Stimulated activated CD4-positive, alpha-beta T cell treated with anti-CD3 and anti-CD28 coated beads, Interleukin-12 subunit alpha, Interleukin-12 subunit beta, amount 100 ng/mL, for 48 hours (primary cell): ENCODE data around the gene CDK10.

ENCODE experiments used
- DNase-seq, 3 donors: peaks; one replicate each; pipeline ENCODE4 v3.0.0-alpha.2; 2020; ENCODE audit warnings: low read depth in 2 of 3, low spot score in 1 of 3

CDK10 gene

DNA sequence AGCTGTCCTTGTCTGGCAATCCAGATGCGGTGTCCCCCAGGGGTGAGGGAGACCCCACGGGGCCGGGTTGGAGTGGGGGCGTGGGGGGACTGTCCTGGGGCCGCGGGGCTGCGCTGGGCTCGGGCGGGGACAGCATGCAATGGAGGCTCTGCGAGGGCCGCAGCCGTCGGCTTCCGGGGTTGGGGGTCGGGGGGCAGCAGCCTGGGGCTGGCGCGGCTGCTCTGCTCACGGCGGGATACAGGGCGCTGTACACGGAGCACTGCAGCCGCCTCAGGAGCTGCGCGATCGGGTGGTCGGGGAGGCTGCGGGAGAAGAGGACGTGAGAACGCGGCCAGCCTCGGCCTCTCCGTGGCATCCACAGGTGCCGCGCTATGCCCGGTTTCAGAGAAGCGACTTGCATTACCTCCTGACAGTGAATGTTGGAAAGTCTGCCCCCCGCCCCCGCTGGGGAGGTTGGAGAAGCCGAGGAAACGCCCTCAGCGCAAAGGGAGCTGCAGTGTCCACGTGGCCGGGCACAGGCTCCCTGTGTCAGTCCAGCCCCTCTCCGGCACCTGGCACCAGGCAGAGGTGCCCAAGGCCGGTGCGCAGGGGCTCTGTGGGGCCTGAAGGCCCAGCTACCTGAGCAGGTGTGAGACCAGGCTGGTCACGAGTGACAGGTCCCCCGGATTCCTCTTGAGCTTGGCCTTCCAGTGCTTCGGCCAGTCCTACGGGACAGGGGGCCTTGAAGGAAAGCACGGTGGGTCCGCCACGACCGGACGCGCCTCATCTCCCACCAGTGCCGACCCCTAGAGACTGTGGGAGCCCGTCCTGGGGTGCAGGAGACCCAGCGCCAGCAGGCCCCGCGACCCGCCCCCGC is 24.4 kb downstream of the CDK10 start:
- DNase-seq = no peak

DNA sequence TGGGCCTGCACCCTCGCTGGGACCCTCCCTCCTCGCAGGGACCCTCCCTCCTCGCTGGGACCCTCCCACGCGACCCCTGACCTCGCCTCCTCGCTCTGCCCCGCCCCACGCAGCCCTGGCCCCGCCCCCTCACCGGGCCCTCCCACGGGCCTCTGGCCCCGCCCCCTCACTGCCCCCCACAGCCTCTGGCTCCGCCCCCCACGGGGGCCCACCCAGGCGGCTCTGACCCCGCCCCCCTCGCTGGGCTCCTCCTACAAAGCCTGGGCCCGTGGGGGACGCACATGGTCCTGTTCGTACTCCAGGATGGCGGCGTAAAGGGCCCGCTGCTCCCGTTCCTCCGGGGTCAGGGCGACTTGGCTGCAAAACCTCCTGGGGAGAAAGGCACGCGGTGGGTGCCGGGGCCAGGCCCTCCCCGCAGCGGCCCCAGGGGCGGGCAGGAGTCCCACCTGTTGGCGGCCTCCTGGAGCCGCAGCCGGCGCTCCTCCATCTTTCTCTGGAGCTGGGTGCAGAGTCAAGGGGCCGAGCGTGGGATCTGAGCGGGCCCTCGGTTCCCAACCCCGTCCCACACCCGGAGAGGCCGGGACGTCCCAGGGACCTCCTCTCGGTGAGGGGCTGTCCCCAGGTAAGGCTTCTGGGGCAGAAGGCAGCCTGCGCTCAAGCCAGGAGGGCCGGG is 25.2 kb downstream of the CDK10 start:
- peak; percentile 58 to 80 (median 73) for DNase-seq

DNA sequence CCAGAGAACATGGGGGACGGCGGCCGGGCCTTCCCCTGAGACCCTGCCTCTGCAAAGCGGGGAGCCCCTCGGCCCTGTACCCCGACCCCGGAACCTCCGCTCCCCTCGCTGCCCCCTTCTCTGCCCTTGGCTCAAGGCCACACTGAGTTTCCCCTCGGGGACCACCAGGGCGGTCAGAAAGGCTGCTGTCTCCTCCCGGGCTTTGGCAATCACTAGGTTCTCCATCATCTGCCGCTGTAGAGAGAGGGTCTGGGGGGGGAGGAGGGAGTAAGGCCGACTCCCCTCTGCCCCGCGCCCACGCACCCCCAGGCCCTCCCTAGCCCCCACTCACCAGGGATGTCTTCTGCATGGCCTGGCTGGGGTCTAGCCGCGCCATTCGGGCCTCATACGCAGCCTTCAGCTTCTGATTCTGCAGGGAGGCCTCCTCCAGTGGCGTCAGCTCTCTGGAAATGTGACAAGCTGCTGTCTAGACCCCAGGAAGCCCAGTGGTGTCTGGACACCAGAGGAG is 25.8 kb downstream of the CDK10 start:
- DNase-seq = no peak

DNA sequence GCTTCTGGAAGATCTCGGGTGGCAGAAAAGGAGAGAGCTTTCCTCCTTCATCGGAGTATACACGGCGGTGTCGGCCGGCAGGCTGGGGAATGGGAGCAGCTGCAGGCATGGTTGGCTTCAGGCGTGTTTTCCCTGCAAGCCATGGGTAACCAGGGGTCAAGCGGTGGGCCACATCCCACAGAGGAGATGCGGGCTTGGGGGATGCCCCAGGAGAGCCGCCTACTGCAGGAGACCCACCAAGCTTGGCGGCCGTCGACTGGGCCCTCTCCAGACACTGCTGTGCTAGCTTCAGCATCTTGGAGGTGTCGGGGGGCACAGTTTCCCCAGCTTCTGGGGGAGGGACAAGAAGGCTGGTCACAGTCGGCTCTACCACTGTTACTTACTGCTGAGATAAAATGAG is 30.0 kb downstream of the CDK10 start:
- no peak for DNase-seq

DNA sequence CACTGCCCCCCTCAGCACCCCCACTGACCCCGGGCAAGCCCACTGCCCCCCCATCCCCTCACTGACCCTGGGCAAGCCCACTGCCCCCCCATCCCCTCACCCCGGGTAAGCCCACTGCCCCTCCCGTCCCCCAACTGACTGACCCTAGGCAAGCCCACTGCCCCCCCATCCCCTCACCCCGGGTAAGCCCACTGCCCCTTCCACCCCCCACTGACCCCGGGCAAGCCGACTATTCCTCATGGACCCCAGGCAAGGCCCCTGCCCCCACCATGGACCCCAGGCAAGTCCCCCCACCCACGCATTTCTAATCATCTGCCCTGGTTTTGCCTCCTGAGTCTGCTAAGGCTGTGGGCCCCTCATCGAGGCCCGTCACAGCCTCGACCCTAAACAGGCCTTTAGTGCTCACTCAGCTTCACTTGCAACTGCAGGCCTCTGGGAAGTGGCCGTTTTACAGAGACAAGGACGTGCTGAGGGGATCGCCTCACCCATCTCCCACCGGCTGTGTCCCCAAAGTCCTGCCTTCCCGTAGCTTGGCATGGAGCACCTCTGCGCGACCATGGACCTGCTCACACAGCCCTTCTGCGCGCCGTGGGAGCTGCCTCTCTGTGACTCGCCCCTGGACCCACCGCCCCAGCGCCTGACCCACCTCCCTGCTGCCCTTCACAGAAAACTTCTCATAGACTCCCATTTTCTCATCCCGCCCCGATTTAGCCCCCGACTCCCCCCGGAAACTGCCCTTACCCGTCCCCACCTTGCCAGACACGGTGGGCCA is 30.6 kb downstream of the CDK10 start:
- no peak for DNase-seq

DNA sequence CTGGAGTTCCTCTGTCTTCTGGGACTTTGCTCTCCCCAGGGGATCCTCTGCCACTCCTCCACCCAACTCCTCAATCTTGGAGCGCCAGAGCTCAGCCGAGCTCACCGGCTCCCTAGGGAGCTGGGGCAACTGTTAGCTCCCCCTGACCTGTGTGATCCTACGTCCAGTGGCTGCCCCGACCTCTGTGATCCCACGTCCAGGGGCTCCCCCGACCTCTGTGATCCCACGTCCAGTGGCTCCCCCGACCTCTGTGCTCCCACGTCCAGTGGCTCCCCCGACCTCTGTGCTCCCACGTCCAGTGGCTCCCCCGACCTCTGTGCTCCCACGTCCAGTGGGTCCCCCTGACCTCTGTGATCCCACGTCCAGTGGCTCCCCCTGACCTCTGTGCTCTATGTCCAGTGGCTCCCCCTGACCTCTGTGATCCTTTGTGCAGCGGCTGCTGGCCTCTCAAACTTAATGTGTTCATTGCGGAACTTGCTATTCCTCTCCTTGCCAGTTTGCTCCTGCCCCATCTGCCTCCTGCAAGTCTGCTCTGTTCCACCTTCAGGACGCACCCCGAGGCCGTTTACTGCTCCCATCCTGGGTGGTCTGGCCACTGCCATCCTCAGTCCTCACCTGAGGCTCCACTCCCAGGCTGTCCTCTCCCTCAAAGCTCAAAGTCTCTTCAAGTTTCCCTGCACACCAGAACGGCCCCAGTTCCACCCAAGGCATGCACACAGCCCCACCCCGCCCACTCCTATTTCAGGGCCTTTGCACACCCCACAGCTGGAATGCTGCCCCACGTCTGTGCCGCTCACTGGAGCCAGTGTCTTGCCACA is 31.4 kb downstream of the CDK10 start:
- DNase-seq = no peak

DNA sequence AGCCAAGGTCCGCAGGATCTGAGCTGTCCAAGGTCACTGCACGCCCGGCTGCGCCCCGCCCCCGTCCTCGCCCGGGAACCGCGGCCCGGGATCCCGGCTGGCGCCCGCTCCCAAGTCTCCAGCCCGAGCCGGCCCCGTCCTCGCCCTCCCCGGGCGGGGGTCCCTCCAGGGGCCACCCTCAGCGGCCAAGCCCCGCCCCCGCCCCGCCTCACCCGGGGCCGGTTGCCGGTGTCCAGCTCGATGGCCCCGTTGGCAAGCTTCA is 34.0 kb downstream of the CDK10 start:
- no peak for DNase-seq

DNA sequence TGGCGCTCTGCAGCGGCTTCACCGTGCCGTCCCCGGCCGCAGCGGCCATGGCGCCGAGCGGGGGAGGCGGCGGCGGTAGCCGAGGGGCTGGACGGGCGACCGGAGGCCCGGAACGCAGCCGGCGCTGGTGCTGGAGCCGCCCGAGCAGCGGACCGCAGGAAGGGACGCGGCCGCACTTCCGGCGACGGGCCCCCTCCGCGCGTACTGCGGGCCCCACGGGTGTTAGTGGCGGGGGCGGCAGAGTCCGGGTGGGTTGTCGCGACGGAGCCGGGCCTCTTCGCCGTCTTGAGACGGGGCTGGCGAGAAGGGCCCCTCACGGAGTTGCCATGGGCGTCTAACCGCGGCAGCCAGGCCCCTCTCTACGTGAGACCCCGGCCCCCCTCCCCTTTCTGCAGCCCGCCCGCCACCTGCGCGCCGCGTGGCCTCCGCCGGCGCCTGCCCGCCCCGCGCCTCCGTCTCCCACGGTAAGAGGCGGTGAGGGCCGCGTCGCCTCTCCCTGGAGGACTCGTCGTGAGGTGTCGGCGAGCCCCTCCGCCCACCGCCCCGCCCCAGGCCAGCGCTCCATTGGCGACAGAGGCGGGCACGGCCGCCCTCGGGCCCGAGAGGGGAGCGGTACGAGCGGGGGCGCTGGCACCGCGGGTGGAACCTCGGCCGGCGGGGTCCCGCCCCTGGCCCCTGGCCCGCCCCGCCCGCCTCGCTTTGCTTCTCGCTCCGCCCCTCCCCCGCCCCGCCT is 34.5 kb downstream of the CDK10 start, which contains the start of the genes VPS9D1 and ZNF276:
VPS9D1 (minus strand) TSS at position 86 of the 733 bp plus-strand sequence; CDS start at position 49, 37 bp downstream.
ZNF276 (plus strand) TSS at position 725 of the 733 bp plus-strand sequence. CDS start 104 bp downstream, outside the sequence.
- DNase-seq = peak; percentile 71 to 86 (median 72)

DNA sequence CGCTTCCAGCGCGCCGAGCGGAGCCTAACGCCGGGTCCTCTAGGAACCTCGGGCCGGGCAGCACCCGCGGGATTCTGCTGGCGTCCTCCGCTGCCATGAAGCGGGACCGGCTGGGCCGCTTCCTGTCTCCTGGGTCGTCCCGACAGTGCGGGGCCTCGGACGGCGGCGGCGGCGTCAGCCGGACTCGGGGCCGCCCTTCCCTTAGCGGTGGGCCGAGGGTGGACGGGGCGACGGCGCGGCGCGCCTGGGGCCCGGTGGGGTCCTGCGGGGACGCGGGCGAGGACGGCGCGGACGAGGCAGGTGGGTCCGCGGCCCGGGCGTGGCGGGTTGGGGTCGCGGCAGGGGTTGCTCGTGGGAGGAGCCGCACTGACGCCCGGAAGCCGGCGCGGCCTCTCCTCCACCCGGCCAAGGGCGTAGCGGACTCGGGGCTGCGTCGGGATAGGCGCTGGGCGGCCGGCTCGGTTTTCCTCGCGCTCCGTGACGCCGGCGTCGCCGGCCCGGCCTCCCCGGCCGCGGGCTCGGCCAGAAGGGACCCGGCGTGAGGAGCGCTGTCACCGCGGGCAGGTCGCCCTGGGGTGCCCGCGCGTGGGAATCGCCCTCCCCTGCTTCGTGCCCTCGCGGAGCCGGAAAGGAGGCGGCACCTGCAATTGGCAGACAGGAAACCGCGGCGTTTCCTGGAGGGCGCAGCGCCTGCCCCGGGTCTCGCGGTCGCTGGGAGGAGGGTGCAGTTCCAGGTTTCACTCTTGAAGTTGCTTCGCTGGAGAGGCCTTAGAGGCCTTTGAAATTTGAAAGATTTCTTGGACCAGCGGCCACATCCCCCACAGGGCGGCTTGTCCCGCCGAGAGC is 35.3 kb downstream of the CDK10 start:
- peak; percentile 55 to 74 (median 60) for DNase-seq

DNA sequence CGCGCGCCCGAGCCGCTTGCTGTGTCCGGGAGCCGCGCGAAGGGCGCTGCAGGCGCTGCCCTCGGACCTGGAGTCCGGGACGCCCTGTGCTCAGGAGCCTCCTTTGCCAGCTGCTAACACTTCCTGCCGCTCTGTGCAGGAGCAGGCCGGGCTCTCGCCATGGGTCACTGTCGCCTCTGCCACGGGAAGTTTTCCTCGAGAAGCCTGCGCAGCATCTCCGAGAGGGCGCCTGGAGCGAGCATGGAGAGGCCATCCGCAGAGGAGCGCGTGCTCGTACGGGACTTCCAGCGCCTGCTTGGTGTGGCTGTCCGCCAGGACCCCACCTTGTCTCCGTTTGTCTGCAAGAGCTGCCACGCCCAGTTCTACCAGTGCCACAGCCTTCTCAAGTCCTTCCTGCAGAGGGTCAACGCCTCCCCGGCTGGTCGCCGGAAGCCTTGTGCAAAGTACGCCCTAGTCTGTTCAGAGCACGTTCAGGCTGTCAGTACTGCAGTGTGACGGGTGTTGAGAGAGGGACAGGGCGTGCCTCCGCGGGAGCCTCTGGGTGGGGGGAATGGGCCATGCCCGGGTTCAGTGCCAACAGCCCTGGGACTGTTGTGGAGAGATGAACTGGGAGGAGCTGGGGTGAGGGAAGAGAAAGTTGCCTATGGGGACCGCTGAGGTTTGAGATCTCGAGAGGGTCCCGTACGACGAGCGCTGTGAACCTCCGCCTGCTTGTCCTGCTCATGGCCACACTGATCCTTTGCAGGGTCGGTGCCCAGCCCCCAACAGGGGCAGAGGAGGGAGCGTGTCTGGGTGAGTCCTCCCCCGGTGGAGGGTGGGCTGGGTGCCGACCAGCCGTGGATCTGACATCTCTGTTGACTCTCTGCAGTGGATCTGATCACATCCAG is 36.1 kb downstream of the CDK10 start:
- peak; percentile 38 to 59 (median 54) for DNase-seq

DNA sequence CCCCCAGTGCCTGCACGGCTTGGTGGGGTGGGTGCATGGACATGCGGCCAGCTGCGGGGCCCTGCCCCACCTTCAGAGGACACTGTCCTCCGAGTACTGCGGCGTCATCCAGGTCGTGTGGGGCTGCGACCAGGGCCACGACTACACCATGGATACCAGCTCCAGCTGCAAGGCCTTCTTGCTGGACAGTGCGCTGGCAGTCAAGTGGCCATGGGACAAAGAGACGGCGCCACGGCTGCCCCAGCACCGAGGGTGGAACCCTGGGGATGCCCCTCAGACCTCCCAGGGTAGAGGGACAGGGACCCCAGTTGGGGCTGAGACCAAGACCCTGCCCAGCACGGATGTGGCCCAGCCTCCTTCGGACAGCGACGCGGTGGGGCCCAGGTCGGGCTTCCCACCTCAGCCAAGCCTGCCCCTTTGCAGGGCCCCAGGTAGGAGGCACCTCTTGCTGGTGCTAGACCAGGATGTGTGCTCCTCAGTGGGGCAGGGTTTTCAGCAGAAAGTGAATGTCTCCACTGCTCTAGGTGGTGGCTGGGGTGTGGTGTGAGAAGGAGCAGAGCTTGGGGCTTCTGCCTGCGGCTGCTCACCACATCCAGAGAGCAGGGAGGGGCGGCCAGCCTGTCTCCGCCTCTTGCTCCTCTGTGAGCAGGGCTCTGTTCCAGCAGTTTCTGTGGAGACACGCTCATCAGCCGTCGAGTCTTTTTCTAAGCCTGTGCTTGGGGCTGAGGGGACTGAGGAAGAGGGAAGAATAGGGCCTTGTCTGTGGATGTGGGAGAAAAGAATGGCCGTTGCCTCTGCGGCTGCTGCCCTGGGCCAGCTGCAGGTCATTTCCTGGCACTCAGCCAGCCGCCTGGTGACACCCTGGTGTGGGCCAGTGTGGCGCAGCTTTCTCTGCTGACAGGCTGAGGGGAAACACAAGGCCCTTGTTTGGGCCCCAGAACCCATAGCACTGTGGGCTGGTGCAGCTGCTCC is 37.1 kb downstream of the CDK10 start:
- peak; percentile 48 to 54 (median 51) for DNase-seq

DNA sequence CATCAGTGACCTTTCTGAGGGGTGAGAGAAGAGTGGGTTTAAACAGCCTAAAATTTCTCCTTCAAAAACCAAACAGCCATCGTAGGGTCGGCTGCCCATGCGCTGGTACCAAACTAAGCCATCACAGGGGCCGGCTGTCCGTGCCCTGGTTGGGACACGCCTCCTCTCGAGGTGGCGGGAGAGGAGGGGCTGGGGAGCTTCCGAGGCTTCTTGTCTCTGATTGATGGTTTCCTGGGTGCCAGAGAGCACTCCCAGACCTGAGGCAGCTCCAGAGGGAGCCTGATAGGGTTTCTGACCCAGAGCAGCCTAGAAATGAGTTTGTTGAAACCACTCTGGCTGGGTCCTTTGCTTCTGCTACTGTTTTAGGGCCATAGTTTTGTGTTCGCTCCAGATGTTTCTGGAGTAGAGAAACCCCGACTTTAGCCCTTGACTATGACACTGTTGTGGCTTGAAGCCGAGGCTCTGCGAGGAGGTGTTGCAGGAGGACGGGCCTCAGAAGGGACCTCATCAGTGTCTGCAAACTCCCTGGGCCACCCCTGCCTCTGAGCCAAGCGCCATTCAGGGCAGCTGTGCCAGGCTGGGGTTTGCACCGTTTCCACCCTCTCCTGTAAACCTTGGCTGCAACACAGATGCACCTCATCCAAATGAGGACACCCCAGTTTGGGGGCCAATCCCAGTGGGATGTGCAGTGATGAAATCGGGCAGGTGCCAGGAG is 41.1 kb downstream of the CDK10 start:
- DNase-seq = no peak

DNA sequence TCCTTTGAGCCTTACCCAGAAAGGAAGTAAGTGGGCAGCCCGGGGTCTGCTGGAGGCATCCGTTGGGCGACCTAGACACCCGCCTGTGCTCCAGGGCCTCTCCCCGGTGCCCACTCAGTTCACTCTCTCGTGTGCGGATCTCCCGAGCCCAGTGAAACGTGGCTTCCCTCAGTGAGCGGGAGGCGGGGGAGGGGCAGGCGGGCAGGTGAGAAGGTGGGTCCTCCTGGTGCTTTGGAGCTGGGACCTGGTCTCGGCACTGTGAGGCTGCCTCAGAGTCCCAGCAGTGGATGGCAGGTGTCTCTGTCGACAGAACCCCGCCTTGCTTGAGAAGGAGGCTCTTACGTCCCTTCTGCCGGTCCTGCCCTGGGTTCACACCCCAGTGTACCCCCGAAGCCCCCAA is 42.8 kb downstream of the CDK10 start:
- DNase-seq = no peak

DNA sequence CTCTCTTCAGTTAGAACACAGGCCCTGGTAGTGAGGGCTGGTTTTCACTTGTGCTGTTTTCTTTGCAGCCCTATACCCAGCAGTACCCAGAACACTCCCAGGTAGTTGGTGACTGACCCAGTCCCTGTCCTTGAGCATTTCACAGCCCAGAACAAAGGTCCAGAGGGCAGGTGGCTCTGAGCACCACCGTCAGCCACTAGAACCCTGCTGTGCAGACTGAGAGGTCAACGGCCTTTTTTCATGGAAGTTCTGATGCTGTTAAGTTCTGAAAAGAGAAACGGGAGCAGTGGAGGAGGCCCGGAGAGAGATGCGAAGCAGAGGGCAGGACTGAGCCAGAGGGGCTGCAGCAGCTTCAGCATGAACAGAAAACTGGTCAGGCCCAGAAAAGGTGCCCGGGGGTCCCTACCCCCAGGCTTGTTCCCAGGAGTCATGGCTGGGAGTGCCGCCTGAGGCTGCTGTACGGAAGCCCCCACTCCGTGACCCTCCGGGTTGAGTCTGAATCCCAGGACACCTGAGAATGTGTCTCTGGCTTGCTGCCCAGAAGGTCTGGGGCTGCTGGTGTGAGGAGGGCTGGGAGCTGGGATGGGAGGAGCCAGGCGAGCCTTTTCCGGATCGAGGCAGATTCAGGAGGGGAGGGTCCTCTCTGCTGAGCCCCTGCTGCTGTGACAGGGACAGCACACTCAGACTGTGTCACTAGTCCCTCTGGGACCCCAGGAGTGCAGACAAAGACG is 43.5 kb downstream of the CDK10 start:
- no peak for DNase-seq

DNA sequence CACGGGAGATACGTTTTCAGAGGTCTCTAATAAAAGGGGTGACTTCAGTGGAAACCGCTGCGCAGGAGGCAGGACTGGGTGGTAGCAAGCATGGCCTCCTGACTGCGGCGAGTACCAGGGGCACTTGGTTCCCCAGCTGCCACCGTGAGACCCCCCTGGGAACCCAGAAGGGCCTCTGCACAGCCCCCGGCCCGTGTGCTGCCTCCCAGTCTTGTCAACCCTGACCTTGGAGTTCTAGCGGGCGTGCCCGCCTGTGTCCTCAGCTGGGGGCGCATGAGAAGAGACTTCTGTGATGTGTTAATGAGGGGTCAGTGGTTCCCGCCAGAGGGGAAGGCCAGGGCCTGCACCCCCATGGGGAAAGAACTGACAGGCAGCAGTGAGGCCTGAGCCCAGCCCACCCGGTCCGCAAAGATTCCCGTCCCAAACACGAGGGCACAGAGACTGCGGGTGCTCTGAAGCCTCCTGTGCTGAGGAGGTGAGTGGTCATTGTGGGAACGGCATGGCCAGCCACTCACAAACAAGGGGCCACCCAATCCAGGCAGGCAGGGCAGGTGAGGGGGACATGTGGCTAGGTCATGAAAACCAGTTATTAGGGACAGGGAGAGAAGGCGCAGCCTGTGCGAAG is 44.2 kb downstream of the CDK10 start:
- no peak for DNase-seq
